Spleen (tissue), 7 donors: ENCODE results near the gene LRRC8D.

ENCODE experiments used
- CTCF ChIP-seq, 11 experiments: fragments of 200-600 bp in 7 of 11; fragments of 450-650 bp in 4 of 11; sonication (generic) in 4 of 11; IDR thresholded peaks in 8 of 11; conservative IDR thresholded peaks in 3 of 11; 1 replicate in 7 of 11; 2 replicates in 4 of 11; pipeline versions ENCODE4 v1.4.0 to v1.8.0; 2016 to 2021; ENCODE audit warnings: antibody characterized with exemption in 11 of 11, inconsistent platforms in 4 of 11, mild to moderate bottlenecking in 1 of 11
- POLR2A ChIP-seq, 3 donors: fragments of 450-650 bp; IDR thresholded peaks; one replicate each; pipeline ENCODE4 v1.5.1; 2017; ENCODE audit warnings: antibody characterized with exemption in 3 of 3, mild to moderate bottlenecking in 1 of 3
- POLR2AphosphoS5 ChIP-seq, 3 donors: sonication (generic); formaldehyde crosslinking; IDR thresholded peaks; one replicate each; pipeline ENCODE4 v1.5.1; 2017; ENCODE audit warnings: antibody characterized with exemption in 3 of 3
- donor health status: DM: no; HTN: no; CAD: no; lungs with moderate emphysema.
- donor health status: DM: no; HTN: no; CAD: no.
- donor health status: DM: no; HTN: no; CAD: no.

GRCh38 chr1:89872567-89872966, 51.7 kb downstream of the LRRC8D start:
- TF ChIP-seq POLR2A (IDR thresholded peaks at IDR 0.05) (no peak), CTCF (IDR thresholded peaks at IDR 0.05 in 8 of 11, conservative IDR thresholded peaks at IDR 0.05 in 3 of 11) (no peak), POLR2AphosphoS5 (IDR thresholded peaks at IDR 0.05) (no peak)
